HCEC 1CT (cell line): ENCODE measurements around the gene PDZD8.

Experiments
- DNase-seq: peaks from one replicate; pipeline ENCODE4 v3.0.0-alpha.2; 2017

The PDZD8 gene

GRCh38 chr10:117375360-117376178, at the start of gene PDZD8:
Gene PDZD8, minus strand, starts transcription at chr10:117375440. Its CDS starts 213 bp downstream, at chr10:117375227.
- DNase-seq, result peak; percentile 92

GRCh38 chr10:117424171-117424570, 48.9 kb upstream of the PDZD8 start:
- no peak for DNase-seq

- no peak for DNase-seq
Measured at GRCh38 chr10:117421985-117422384, 46.7 kb upstream of the PDZD8 start.

GRCh38 chr10:117420768-117421167, 45.5 kb upstream of the PDZD8 start:
- DNase-seq, result no peak

GRCh38 chr10:117419921-117420320, 44.7 kb upstream of the PDZD8 start:
- peak; percentile 34 for DNase-seq

GRCh38 chr10:117419159-117419558, 43.9 kb upstream of the PDZD8 start:
- no peak for DNase-seq

- DNase-seq, result no peak
Measured at GRCh38 chr10:117418121-117418520, 42.9 kb upstream of the PDZD8 start.

- no peak for DNase-seq
Measured at GRCh38 chr10:117417196-117417595, 42.0 kb upstream of the PDZD8 start.

- peak; percentile 54 for DNase-seq
Measured at GRCh38 chr10:117413928-117414618, 38.8 kb upstream of the PDZD8 start.

GRCh38 chr10:117412469-117413010, 37.3 kb upstream of the PDZD8 start:
- no peak for DNase-seq

GRCh38 chr10:117411479-117412399, 36.5 kb upstream of the PDZD8 start:
- no peak for DNase-seq

- DNase-seq, result no peak
Measured at GRCh38 chr10:117410557-117410956, 35.3 kb upstream of the PDZD8 start.

- no peak for DNase-seq
Measured at GRCh38 chr10:117409549-117410305, 34.5 kb upstream of the PDZD8 start.

- DNase-seq, result no peak
Measured at GRCh38 chr10:117408436-117409384, 33.5 kb upstream of the PDZD8 start.

- no peak for DNase-seq
Measured at GRCh38 chr10:117405730-117406129, 30.5 kb upstream of the PDZD8 start.

GRCh38 chr10:117400329-117400728, 25.1 kb upstream of the PDZD8 start:
- no peak for DNase-seq

- no peak for DNase-seq
Measured at GRCh38 chr10:117399341-117400196, 24.3 kb upstream of the PDZD8 start.

GRCh38 chr10:117398029-117398428, 22.8 kb upstream of the PDZD8 start:
- DNase-seq, result no peak

GRCh38 chr10:117391436-117392205, 16.4 kb upstream of the PDZD8 start:
- DNase-seq, result peak; percentile 15
